ENCODE data around the gene ASB13.
A peak's percentile ranks its signal among the peaks of the same experiment; 100 is the strongest.

ASB13 gene

GRCh38 chr10:5688587-5688986 lies 22.2 kb upstream of the ASB13 start:
- Histone ChIP-seq H3K36me3 (ENCODE audit: control insufficient read depth, insufficient read depth, low read length) (peaks cover 8% of the 10 kb centered on the region), H3K9me3 (ENCODE audit: control insufficient read depth, low read length) (peaks cover 6% of the 10 kb centered on the region), H3K4me3 (ENCODE audit: extremely low read depth, insufficient read depth, low read length, poor library complexity, severe bottlenecking) (no peak overlapping the region), H3K27ac (ENCODE audit: low read depth, low read length, severe bottlenecking) (no peak overlapping the region), H3K4me1 (ENCODE audit: control insufficient read depth, insufficient read depth, low read length, poor library complexity, severe bottlenecking) (peaks cover 14% of the 10 kb centered on the region)
- 100% methylated on average over 1 of the region's 3 CpGs; no CpG with 5 or more reads in 1 of the 2 experiments for WGBS, 2 experiments (ENCODE audit: insufficient coverage in 2 of 2)

DNA sequence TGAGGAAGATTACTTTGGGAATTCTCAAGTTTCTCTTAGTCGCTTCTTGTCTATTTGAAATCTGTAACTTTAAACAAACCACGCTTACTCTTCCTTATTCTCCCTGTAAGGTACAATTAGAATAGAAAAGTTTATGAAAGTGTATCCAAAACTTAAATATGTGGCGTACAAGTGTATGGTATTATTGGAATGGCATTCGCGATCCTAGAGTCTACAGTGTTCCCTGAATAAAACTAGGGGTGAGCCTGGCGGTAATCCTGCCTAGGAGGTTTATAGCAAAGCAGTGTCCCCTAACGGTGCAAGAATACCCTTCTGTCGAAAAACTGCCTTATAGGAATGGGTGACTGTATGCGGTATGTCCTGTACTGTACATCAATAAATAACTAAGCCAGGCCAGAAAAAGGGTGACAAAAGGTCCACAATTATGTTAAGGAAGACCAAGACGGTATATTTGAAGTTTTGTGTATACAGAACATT lies 19.4 kb upstream of the ASB13 start:
- Histone ChIP-seq H3K4me1 (ENCODE audit: control insufficient read depth, insufficient read depth, low read length, poor library complexity, severe bottlenecking) (no peaks in the 10 kb centered on the region), H3K27ac (ENCODE audit: low read depth, low read length, severe bottlenecking) (peak overlapping the region; percentile 88), H3K9me3 (ENCODE audit: control insufficient read depth, low read length) (peaks cover 6% of the 10 kb centered on the region), H3K4me3 (ENCODE audit: extremely low read depth, insufficient read depth, low read length, poor library complexity, severe bottlenecking) (peak overlapping the region; percentile 85), H3K36me3 (ENCODE audit: control insufficient read depth, insufficient read depth, low read length) (peaks cover 8% of the 10 kb centered on the region)
- 15 to 21% methylated on average over 3 to 5 of the region's 10 CpGs for whole genome bisulfite sequencing, 2 experiments (ENCODE audit: insufficient coverage in 2 of 2)

DNA sequence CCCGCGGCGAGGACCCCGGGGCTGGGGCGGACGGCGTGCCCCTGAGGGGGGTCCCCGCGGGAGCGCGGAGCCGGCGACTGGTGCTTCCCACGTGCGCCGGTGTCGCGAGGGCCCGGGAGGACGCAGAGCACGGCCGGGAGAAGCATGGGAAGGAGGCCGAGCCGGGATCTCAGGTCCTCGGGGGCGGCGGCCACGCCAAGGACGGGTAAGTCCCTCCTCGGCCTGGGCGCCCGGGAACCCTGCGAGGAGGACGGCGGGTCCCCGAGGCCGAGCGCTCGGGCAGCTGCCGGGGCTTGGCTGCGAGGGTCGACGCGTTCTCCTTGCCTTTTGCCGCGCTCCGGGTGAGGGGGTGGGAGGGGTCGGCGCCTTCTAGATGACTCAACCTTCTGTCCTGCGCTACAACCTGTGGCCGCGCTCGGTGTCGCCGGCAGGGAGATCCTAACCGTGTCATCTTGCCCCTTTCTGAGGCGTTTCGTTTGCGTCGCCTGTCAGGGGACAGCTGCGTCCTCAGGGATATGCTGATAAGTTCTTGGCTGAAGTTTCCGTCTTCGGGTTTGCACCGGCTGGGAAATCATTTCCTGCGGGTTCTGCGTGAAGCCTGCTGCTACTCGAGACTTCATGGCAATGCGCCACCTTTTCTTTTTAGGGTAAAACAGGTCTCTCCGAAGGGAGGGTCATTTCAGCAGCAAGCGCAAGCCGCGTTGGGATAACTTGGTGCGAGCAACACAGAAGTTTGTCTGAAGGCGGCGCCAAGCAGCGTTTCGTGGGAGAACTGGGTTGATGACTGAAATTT lies 18.8 kb upstream of the ASB13 start:
- Histone ChIP-seq H3K36me3 (ENCODE audit: control insufficient read depth, insufficient read depth, low read length) (peaks cover 8% of the 10 kb centered on the region), H3K27ac (ENCODE audit: low read depth, low read length, severe bottlenecking) (peak overlapping the region; percentile 88), H3K4me1 (ENCODE audit: control insufficient read depth, insufficient read depth, low read length, poor library complexity, severe bottlenecking) (no peaks in the 10 kb centered on the region), H3K4me3 (ENCODE audit: extremely low read depth, insufficient read depth, low read length, poor library complexity, severe bottlenecking) (peak overlapping the region; percentile 85), H3K9me3 (ENCODE audit: control insufficient read depth, low read length) (peaks cover 6% of the 10 kb centered on the region)
- WGBS, 2 experiments (ENCODE audit: insufficient coverage in 2 of 2), result 0% methylated on average over 59 to 76 of the region's 77 CpGs

GRCh38 chr10:5684318-5684970 lies 18.0 kb upstream of the ASB13 start, which contains the start of gene TASOR2:
Gene TASOR2 (plus strand): TSS chr10:5684838. CDS start chr10:5720643, 35,805 bp downstream.
- peak within 1 kb of the TSS; percentile 85 for H3K4me3 ChIP-seq (ENCODE audit: extremely low read depth, insufficient read depth, low read length, poor library complexity, severe bottlenecking)
- WGBS, 2 experiments (ENCODE audit: insufficient coverage in 2 of 2), result 6% methylated on average over 34 to 49 of the region's 54 CpGs

DNA sequence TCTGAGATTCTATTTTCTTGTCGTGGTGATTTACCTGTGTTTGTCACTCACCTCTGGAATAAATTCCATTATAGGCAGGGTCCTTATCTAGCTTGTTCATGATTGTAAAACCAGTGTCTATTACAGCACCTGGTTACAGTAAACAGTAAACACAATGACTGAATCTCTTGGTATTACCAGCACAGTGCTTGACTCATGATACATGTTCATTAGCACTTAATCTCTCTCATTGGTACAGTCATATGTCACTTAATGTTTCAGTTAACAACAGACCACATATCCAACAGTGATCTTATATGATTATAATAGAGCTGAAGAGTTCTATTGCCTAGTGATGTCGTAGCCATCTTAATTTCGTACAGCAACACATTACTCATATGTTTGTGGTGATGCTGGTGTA lies 16.7 kb upstream of the ASB13 start:
- Histone ChIP-seq H3K27ac (ENCODE audit: low read depth, low read length, severe bottlenecking) (no peak overlapping the region), H3K36me3 (ENCODE audit: control insufficient read depth, insufficient read depth, low read length) (peaks cover 1% of the 10 kb centered on the region), H3K4me1 (ENCODE audit: control insufficient read depth, insufficient read depth, low read length, poor library complexity, severe bottlenecking) (no peaks in the 10 kb centered on the region), H3K4me3 (ENCODE audit: extremely low read depth, insufficient read depth, low read length, poor library complexity, severe bottlenecking) (no peak overlapping the region), H3K9me3 (ENCODE audit: control insufficient read depth, low read length) (peaks cover 6% of the 10 kb centered on the region)
- 100% methylated on average over 1 of the region's 3 CpGs; no CpG with 5 or more reads in 1 of the 2 experiments for WGBS, 2 experiments (ENCODE audit: insufficient coverage in 2 of 2)

More at GRCh38 chr10:5684318-5684970, 18.0 kb upstream of the ASB13 start, which contains the start of gene TASOR2:
- Histone ChIP-seq H3K4me1 (ENCODE audit: control insufficient read depth, insufficient read depth, low read length, poor library complexity, severe bottlenecking) (no peaks in the 10 kb centered on the region), H3K9me3 (ENCODE audit: control insufficient read depth, low read length) (peaks cover 6% of the 10 kb centered on the region), H3K36me3 (ENCODE audit: control insufficient read depth, insufficient read depth, low read length) (peaks cover 8% of the 10 kb centered on the region), H3K27ac (ENCODE audit: low read depth, low read length, severe bottlenecking) (peak within 1 kb of the TSS; percentile 88)

DNA sequence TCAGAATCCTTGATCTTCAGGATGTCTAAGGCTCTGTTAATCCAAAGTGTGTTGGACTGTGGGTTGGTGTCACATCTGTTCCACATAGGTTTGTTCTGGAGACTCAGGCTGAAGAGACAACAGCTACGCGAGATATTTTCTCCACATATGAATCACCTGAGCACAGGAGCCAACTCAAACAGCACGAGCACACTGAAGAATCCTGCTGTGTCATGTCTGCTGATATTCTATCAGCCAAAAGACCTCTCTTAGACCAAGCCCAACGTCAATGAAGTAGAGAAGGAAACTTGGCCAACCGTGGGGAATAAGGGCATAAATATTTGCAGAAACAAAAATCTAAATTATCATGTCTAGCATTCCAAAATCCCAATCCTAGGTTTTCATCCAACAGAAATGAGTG lies 15.5 kb upstream of the ASB13 start:
- Histone ChIP-seq H3K9me3 (ENCODE audit: control insufficient read depth, low read length) (peaks cover 6% of the 10 kb centered on the region), H3K36me3 (ENCODE audit: control insufficient read depth, insufficient read depth, low read length) (no peaks in the 10 kb centered on the region), H3K4me1 (ENCODE audit: control insufficient read depth, insufficient read depth, low read length, poor library complexity, severe bottlenecking) (no peaks in the 10 kb centered on the region), H3K27ac (ENCODE audit: low read depth, low read length, severe bottlenecking) (no peak overlapping the region), H3K4me3 (ENCODE audit: extremely low read depth, insufficient read depth, low read length, poor library complexity, severe bottlenecking) (no peak overlapping the region)
- WGBS, 2 experiments (ENCODE audit: insufficient coverage in 2 of 2), result 64% methylated on average over 3 of the region's 5 CpGs; no CpG with 5 or more reads in 1 of the 2 experiments

DNA sequence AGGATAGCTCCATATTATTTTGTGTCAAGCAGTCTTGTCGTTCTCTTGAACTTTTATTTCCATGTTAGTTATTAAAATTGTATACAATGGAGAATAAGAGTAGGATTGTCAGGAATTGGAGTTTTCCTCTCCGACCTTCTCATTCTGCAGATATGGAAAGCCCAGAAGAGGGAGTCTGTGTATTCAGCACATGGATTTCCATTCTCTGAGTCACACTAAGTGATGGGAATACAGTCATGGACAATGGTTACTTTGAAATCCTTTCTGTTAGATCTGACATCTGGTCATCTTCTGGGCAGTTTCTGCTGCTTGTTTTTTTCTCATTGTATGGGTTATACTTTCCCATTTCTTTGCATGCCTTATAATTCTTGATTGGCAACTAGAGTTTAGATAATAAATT lies 13.2 kb upstream of the ASB13 start:
- no peaks in the 10 kb centered on the region for H3K4me1 ChIP-seq (ENCODE audit: control insufficient read depth, insufficient read depth, low read length, poor library complexity, severe bottlenecking)
- 73 to 83% methylated on average over 1 to 2 of the region's 2 CpGs for WGBS, 2 experiments (ENCODE audit: insufficient coverage in 2 of 2)

GRCh38 chr10:5679037-5679435 lies 12.6 kb upstream of the ASB13 start:
- no peaks in the 10 kb centered on the region for H3K4me1 ChIP-seq (ENCODE audit: control insufficient read depth, insufficient read depth, low read length, poor library complexity, severe bottlenecking)
- H3K27ac ChIP-seq (ENCODE audit: low read depth, low read length, severe bottlenecking), result no peak overlapping the region
- no peak overlapping the region for H3K4me3 ChIP-seq (ENCODE audit: extremely low read depth, insufficient read depth, low read length, poor library complexity, severe bottlenecking)
- 100% methylated on average over 1 of the region's 3 CpGs; no CpG with 5 or more reads in 1 of the 2 experiments for WGBS, 2 experiments (ENCODE audit: insufficient coverage in 2 of 2)
- no peaks in the 10 kb centered on the region for H3K36me3 ChIP-seq (ENCODE audit: control insufficient read depth, insufficient read depth, low read length)
- H3K9me3 ChIP-seq (ENCODE audit: control insufficient read depth, low read length), result peaks cover 3% of the 10 kb centered on the region

More for the DNA sequence above, 13.2 kb upstream of the ASB13 start:
- no peak overlapping the region for H3K4me3 ChIP-seq (ENCODE audit: extremely low read depth, insufficient read depth, low read length, poor library complexity, severe bottlenecking)
- H3K36me3 ChIP-seq (ENCODE audit: control insufficient read depth, insufficient read depth, low read length), result no peaks in the 10 kb centered on the region
- H3K27ac ChIP-seq (ENCODE audit: low read depth, low read length, severe bottlenecking), result no peak overlapping the region
- peaks cover 6% of the 10 kb centered on the region for H3K9me3 ChIP-seq (ENCODE audit: control insufficient read depth, low read length)

DNA sequence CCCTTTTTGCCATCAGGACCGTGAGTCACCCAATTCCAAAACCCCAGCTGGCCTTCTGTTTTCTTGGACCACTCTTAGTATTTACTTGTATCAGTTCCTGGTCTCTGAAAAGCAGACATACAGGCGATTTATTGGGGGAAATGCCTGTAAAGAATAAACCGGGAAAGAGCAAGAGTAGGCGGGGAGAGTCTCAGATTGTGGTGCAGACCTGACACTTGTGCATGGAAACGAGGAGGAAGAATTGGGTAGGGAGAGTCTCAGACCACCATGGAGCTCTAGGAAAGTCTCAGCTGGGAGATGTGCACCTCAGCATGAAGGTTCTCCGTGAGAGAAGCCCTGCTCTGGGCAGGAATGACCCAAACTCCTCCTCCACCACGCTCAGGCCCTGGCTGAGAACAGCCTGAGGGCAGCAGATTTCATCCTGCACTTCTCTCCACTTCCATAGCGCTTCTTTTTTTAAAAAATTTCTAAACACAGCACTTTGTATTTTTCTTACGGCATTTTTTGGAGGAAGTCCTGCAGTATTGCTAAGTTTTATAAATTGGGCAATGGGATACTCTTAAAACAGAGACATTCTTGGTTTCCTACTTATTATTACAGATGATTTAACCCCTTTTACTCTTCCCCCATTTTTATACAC lies 12.1 kb upstream of the ASB13 start:
- 76 to 87% methylated on average over 5 to 7 of the region's 9 CpGs for WGBS, 2 experiments (ENCODE audit: insufficient coverage in 2 of 2)
- no peak overlapping the region for H3K4me3 ChIP-seq (ENCODE audit: extremely low read depth, insufficient read depth, low read length, poor library complexity, severe bottlenecking)
- no peaks in the 10 kb centered on the region for H3K36me3 ChIP-seq (ENCODE audit: control insufficient read depth, insufficient read depth, low read length)
- no peaks in the 10 kb centered on the region for H3K4me1 ChIP-seq (ENCODE audit: control insufficient read depth, insufficient read depth, low read length, poor library complexity, severe bottlenecking)
- H3K27ac ChIP-seq (ENCODE audit: low read depth, low read length, severe bottlenecking), result no peak overlapping the region
- H3K9me3 ChIP-seq (ENCODE audit: control insufficient read depth, low read length), result no peaks in the 10 kb centered on the region

DNA sequence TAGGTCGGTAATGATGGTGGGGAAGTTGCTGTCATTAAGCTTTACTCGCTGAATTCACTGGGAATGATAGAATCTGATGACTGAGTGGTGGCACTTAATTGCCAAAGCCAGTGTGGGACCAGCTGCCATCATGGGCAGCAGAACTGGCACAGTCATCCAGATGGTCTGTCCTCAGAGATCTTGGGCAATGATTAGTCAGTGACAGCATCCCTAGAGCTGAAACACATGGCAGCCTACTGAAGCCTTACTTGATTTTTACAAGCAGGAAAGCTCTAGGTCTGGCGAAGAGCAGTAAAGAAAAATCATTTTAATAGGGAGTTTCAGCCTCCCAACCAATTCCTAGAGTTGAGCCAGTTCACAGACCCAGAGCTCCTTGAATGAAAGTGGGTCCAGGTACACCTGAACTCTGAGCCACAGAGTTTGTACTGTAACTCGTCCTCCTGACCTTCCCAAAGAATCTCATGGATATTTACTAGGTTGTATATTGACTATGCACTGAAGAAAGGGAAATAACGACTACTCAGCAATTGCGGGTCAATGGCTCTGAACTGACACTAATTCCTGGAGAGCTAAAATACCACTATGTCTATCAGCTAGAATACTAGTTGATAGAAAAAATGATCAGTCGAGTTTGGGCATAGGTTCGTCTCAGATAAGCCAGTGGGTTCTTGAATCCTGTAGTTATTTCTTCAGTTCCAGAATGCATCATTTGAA lies 4.4 kb upstream of the ASB13 start:
- H3K36me3 ChIP-seq (ENCODE audit: control insufficient read depth, insufficient read depth, low read length), result no peaks in the 10 kb centered on the region
- H3K27ac ChIP-seq (ENCODE audit: low read depth, low read length, severe bottlenecking), result no peak overlapping the region
- H3K4me3 ChIP-seq (ENCODE audit: extremely low read depth, insufficient read depth, low read length, poor library complexity, severe bottlenecking), result no peak overlapping the region
- peaks cover 7% of the 10 kb centered on the region for H3K9me3 ChIP-seq (ENCODE audit: control insufficient read depth, low read length)
- 79 to 82% methylated on average over 4 to 7 of the region's 8 CpGs for WGBS, 2 experiments (ENCODE audit: insufficient coverage in 2 of 2)
- no peaks in the 10 kb centered on the region for H3K4me1 ChIP-seq (ENCODE audit: control insufficient read depth, insufficient read depth, low read length, poor library complexity, severe bottlenecking)
